Stimulated activated CD8-positive, alpha-beta memory T cell treated with anti-CD3 and anti-CD28 coated beads, Interleukin-12 subunit alpha, Interleukin-12 subunit beta, amount 100 ng/mL, for 24 hours (primary cell): ENCODE measurements around the gene HUS1.
"Not testable (repeated sequence)": the region's sequence is repeated elsewhere in the genome, so short reads cannot be mapped to it uniquely, and the experiment has no call there.

Experiments
- DNase-seq: peaks from one replicate; pipeline ENCODE4 v3.0.0-alpha.2; 2020; ENCODE audit errors: extremely low read depth

The HUS1 gene

GRCh38 chr7:47923081-47923875 lies 56.1 kb downstream of the HUS1 start:
- DNase-seq = not testable (repeated sequence)

- not testable (repeated sequence) for DNase-seq
Measured at GRCh38 chr7:47916514-47916913, 62.9 kb downstream of the HUS1 start.

DNA sequence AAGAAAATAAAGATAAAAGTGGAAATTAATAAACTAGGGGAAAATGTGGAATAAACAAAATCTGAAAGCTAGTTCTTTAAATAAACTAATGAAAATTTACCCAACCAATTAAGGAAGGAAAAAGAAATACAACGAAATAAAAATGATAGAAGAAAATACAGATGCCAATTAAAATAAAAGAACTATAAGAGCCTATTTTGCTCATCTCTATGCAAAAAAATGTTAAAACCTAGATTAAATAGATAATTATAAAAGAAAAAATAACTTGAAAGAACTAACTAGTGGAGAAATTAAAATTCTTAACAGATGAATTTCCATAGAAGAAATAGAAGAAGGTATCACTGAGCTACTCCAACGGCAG lies 63.8 kb downstream of the HUS1 start:
- DNase-seq = no peak

- DNase-seq = no peak
Measured at GRCh38 chr7:47914717-47915615, 64.4 kb downstream of the HUS1 start.
